Adrenal gland (tissue), 5 donors: ENCODE results near the gene LIPG.

Experiments
- CTCF ChIP-seq, 6 experiments: fragments of 450-650 bp in 4 of 6; fragments of 200-600 bp in 2 of 6; sonication (generic) in 1 of 6; IDR thresholded peaks; 1 replicate in 5 of 6; 2 replicates in 1 of 6; pipeline versions ENCODE4 v1.5.1 to v1.8.0; 2016 to 2021; ENCODE audit warnings: antibody characterized with exemption in 6 of 6, mild to moderate bottlenecking in 2 of 6, moderate library complexity in 1 of 6
- POLR2A ChIP-seq, 2 donors: fragments of 450-650 bp; IDR thresholded peaks; one replicate each; pipeline ENCODE4 v1.6.1; 2017; ENCODE audit warnings: antibody characterized with exemption in 2 of 2, mild to moderate bottlenecking in 2 of 2, moderate library complexity in 1 of 2
- donor health status: DM: no; HTN: no; CAD: no.

GRCh38 chr18:49645841-49646351 is 84.0 kb downstream of the LIPG start:
- TF ChIP-seq CTCF (IDR thresholded peaks at IDR 0.05): no peak
- no peak for TF ChIP-seq POLR2A (IDR thresholded peaks at IDR 0.05)
